Endothelial cell (in vitro differentiated cells): ENCODE results near the gene NAP1L4. TPM values are rescaled to one million over a fixed set of nuclear protein-coding genes. Genes with fewer than 3 reads are reported as not detected.

Experiments
- DNase-seq: peaks from one replicate; pipeline ENCODE4 v3.0.0; 2021; ENCODE audit warnings: low spot score
- H3K27ac Mint-ChIP-seq: one replicate; pipeline ENCODE4 v1.8.0; 2021; ENCODE audit warnings: mixed read lengths, inconsistent platforms; ENCODE audit not compliant: unreplicated experiment
- H3K27me3 Mint-ChIP-seq: one replicate; pipeline ENCODE4 v1.8.0; 2021; ENCODE audit warnings: mild to moderate bottlenecking, moderate library complexity, mixed read lengths, inconsistent platforms; ENCODE audit not compliant: unreplicated experiment
- H3K36me3 Mint-ChIP-seq: one replicate; pipeline ENCODE4 v1.8.0; 2021; ENCODE audit warnings: mild to moderate bottlenecking, low read depth, mixed read lengths, inconsistent platforms; ENCODE audit not compliant: unreplicated experiment
- H3K4me1 Mint-ChIP-seq: one replicate; pipeline ENCODE4 v1.8.0; 2021; ENCODE audit warnings: mild to moderate bottlenecking, mixed read lengths, inconsistent platforms; ENCODE audit not compliant: unreplicated experiment
- H3K4me3 Mint-ChIP-seq: one replicate; pipeline ENCODE4 v1.8.0; 2021; ENCODE audit warnings: mild to moderate bottlenecking, mixed read lengths, inconsistent platforms; ENCODE audit not compliant: unreplicated experiment
- H3K9me3 Mint-ChIP-seq: one replicate; pipeline ENCODE4 v1.8.0; 2021; ENCODE audit warnings: mixed read lengths, inconsistent platforms; ENCODE audit not compliant: unreplicated experiment
- total RNA-seq: library from RNA; stranded (reverse); fragmentation: NEBNext Ultra II Directional; extraction: Animal tissue kit (Norgen Biotek cat#: 25700); gene quantifications from one replicate; pipeline ENCODE4 v1.2.1, GENCODE V29; 2021; ENCODE audit not compliant: unreplicated experiment
- TF ChIP-seq, protein P1 (sequence below): fragments of 200-600 bp; sonication (generic); IDR thresholded peaks from one replicate; pipeline ENCODE4 v1.5.0; 2021; ENCODE audit warnings: antibody characterized with exemption; ENCODE audit not compliant: unreplicated experiment

Gene NAP1L4
- total RNA-seq, 1 donor from 2014 or later: 148 TPM

DNA sequence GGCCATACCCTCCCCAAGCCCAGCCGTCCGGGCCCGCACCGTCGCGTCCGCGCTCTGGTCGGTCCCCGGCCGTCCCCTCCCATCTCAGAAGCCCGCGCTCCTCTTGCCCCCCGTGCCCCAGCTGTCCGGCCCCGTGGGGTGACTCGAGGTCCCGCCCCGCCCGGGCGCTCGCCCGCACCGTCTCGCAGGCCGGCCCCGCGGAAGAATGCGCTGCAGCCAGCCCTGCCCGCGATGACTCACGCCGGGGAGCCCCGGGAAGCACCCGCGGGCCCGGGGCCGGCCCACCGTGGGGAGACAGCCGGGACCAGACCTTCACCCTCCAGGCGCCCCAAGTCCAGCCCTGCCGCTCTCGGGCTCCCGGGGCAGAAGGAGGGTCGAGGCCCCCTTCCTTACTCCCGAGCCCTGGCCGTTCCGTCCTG is 62.6 kb downstream of the NAP1L4 start:
- Mint-ChIP-seq H3K36me3 (no peaks in the 10 kb centered on the region), H3K9me3 (no peaks in the 10 kb centered on the region), H3K4me3 (peak overlapping the region; percentile 42), H3K4me1 (no peaks in the 10 kb centered on the region), H3K27ac (no peak overlapping the region), H3K27me3 (peaks cover 20% of the 10 kb centered on the region)
- no peak for DNase-seq
- TF ChIP-seq, protein P1, sequence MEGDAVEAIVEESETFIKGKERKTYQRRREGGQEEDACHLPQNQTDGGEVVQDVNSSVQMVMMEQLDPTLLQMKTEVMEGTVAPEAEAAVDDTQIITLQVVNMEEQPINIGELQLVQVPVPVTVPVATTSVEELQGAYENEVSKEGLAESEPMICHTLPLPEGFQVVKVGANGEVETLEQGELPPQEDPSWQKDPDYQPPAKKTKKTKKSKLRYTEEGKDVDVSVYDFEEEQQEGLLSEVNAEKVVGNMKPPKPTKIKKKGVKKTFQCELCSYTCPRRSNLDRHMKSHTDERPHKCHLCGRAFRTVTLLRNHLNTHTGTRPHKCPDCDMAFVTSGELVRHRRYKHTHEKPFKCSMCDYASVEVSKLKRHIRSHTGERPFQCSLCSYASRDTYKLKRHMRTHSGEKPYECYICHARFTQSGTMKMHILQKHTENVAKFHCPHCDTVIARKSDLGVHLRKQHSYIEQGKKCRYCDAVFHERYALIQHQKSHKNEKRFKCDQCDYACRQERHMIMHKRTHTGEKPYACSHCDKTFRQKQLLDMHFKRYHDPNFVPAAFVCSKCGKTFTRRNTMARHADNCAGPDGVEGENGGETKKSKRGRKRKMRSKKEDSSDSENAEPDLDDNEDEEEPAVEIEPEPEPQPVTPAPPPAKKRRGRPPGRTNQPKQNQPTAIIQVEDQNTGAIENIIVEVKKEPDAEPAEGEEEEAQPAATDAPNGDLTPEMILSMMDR: no peak

DNA sequence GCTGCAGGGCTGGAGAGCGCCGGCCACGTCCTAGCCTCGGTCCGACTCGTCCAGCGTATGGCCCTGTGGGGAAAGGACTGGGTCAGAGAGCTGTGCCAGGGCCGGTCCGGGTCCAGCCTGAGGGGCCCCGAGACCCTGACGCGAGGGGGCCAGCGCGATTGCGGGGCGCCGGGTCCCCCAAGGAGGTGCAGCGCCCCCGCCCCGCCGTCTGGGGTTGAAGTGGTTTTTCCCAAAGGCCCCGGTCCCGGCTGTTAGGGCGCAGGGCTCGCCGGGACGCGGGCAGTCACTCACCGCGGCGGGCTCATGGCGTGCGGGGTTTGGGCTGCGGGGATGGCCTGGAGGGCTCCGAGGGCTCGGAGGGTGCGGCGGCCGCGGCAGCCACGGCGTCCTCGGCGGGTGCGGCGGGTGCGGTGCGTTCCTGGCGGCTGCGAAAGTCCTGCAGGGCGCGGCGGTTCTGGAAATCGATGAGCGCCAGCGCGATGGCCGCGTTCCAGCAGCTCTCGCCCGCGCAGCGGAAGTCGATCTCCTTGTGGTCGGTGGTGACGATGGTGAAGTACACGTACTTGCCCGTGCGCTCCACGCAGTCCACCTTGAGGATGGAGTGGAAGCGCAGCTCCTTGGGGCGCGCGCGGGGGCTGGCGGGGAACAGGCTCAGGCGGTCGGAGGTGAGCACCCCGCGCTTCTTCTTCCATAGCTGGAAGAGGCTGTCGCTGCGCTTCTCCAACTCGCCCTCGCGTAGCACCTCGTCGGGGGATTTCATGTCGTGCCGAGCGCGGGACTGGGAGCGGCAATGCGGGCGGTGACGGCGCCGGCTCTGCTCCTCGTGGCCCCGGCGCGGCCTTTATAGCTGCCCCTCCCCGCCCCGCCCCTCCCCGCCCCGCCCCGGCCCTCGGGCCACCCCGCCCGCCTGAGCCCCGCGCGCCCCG is 63.3 kb downstream of the NAP1L4 start, which contains the start of gene PHLDA2:
TSS of gene PHLDA2 (minus strand) at position 816 of the 926 bp plus-strand sequence. CDS start at position 760, 56 bp downstream.
- peak; percentile 46 for DNase-seq
- peaks cover 20% of the 10 kb centered on the region for H3K27me3 Mint-ChIP-seq
- H3K4me3 Mint-ChIP-seq: peak within 1 kb of the TSS; percentile 77
- peak within 1 kb of the TSS; percentile 67 for H3K27ac Mint-ChIP-seq
- TF ChIP-seq, protein P1: no peak
- no peaks in the 10 kb centered on the region for H3K36me3 Mint-ChIP-seq
- no peaks in the 10 kb centered on the region for H3K9me3 Mint-ChIP-seq
- no peaks in the 10 kb centered on the region for H3K4me1 Mint-ChIP-seq

- TF ChIP-seq, protein P1: no peak
- no peak for DNase-seq
- no peaks in the 10 kb centered on the region for H3K4me1 Mint-ChIP-seq
- H3K27me3 Mint-ChIP-seq: peaks cover 20% of the 10 kb centered on the region
- H3K36me3 Mint-ChIP-seq: no peaks in the 10 kb centered on the region
- no peak overlapping the region for H3K27ac Mint-ChIP-seq
- H3K4me3 Mint-ChIP-seq: peak overlapping the region; percentile 69
- H3K9me3 Mint-ChIP-seq: no peaks in the 10 kb centered on the region
These were observed 64.1 kb downstream of the NAP1L4 start for GRCh38 chr11:2927851-2928604.

DNA sequence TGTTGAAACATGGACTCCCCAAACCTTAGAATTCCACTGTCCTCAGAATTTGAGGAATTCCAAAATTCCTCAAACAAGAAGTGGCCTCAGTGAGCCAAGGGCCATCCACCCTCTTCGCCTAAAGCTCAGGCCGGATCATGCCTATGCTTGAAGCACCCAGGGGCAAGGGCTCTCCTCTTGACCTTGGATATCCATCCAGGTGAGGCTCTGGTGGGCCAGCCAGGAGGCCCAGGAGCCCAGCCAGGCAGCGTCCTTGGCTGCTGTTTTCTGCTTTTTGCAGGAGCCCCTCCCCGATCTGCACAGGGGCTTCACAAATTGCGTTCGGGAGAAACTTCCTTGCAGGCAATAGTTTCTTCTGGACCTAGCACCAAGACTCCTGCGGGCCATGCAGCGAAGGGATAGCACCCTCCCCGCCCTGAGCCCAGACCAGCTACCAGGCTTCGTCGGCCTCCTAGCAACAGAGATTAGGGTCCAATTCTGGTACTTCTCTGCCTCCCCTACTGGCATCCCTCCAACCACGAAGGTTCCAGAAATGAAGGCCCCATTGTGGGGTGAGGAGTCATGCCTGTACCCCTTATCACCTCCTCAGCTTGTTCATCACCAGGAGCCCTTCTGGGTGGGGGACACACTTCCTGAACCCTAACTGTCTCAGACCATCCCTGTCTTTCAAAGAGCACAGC is 64.9 kb downstream of the NAP1L4 start:
- no peak for DNase-seq
- Mint-ChIP-seq H3K4me3 (no peak overlapping the region), H3K27me3 (peaks cover 20% of the 10 kb centered on the region), H3K4me1 (no peaks in the 10 kb centered on the region), H3K9me3 (no peaks in the 10 kb centered on the region), H3K36me3 (no peaks in the 10 kb centered on the region), H3K27ac (no peak overlapping the region)
- TF ChIP-seq, protein P1: no peak
